HepG2 (cell line): ENCODE results near the gene TPX2. TPM values are rescaled to one million over a fixed set of nuclear protein-coding genes. Genes with fewer than 3 reads are reported as not detected.
A peak's percentile ranks its signal among the peaks of the same experiment; 100 is the strongest.

Experiments used
- CREB1 ChIP-seq, 2 experiments: fragments of 450-650 bp in 1 of 2; IDR thresholded peaks; 2 replicates each; pipeline ENCODE4 v1.6.1; 2016 to 2017; ENCODE audit warnings: control low read depth in 1 of 2, mild to moderate bottlenecking in 1 of 2, missing compliant biosample characterization in 1 of 2, missing genetic modification characterization in 1 of 2
- FOXC1 ChIP-seq: sonication (generic); formaldehyde crosslinking; IDR thresholded peaks from 2 replicates; pipeline ENCODE4 v1.8.0; 2022; ENCODE audit warnings: mild to moderate bottlenecking, missing genetic modification reagents, borderline replicate concordance
- GATAD1 ChIP-seq: IDR thresholded peaks from 2 replicates; pipeline ENCODE4 v1.6.1; 2016; ENCODE audit warnings: missing genetic modification reagents, missing compliant biosample characterization
- HNF1B ChIP-seq: sonication (generic); formaldehyde crosslinking; IDR thresholded peaks from 2 replicates; pipeline ENCODE4 v1.5.1; 2020; ENCODE audit warnings: mild to moderate bottlenecking, moderate library complexity, missing genetic modification reagents
- MAFF ChIP-seq: IDR thresholded peaks from 2 replicates; pipeline ENCODE4 v1.6.1; 2011; ENCODE audit warnings: low read depth, low read length, improper control_type of control experiment
- NFIC ChIP-seq: IDR thresholded peaks from 2 replicates; pipeline ENCODE4 v1.6.1; 2012; ENCODE audit warnings: mild to moderate bottlenecking, low read length, inconsistent platforms
- NR2F6 ChIP-seq, 2 experiments: IDR thresholded peaks; 2 replicates each; pipeline ENCODE4 v1.6.1; 2016; ENCODE audit warnings: antibody characterized with exemption in 1 of 2, mild to moderate bottlenecking in 1 of 2
- SALL1 ChIP-seq: sonication (generic); formaldehyde crosslinking; IDR thresholded peaks from 2 replicates; pipeline ENCODE4 v1.8.0; 2022; ENCODE audit warnings: mild to moderate bottlenecking, missing genetic modification reagents
- TBP ChIP-seq: sonication (generic); formaldehyde crosslinking; IDR thresholded peaks from 2 replicates; pipeline ENCODE4 v1.5.0; 2020; ENCODE audit warnings: missing genetic modification reagents
- TRAFD1 ChIP-seq: sonication (generic); formaldehyde crosslinking; IDR thresholded peaks from 2 replicates; pipeline ENCODE4 v1.5.1; 2020; ENCODE audit warnings: missing genetic modification reagents, mild to moderate bottlenecking, borderline replicate concordance
- WIZ ChIP-seq: sonication (generic); formaldehyde crosslinking; IDR thresholded peaks from 2 replicates; pipeline ENCODE4 v1.5.1; 2020; ENCODE audit warnings: mild to moderate bottlenecking, missing genetic modification reagents
- ZFP62 ChIP-seq: sonication (generic); formaldehyde crosslinking; IDR thresholded peaks from 2 replicates; pipeline ENCODE4 v1.4.0; 2020; ENCODE audit warnings: missing genetic modification reagents
- ZFYVE20 ChIP-seq: sonication (generic); formaldehyde crosslinking; IDR thresholded peaks from 2 replicates; pipeline ENCODE4 v1.8.0; 2023; ENCODE audit warnings: low read depth, mild to moderate bottlenecking, moderate library complexity, missing genetic modification reagents, borderline replicate concordance
- ZNF101 ChIP-seq: sonication (generic); formaldehyde crosslinking; IDR thresholded peaks from 2 replicates; pipeline ENCODE4 v1.4.0; 2020; ENCODE audit warnings: mild to moderate bottlenecking, low read depth, missing genetic modification reagents, borderline replicate concordance
- ZNF20 ChIP-seq: sonication (generic); formaldehyde crosslinking; IDR thresholded peaks from 2 replicates; pipeline ENCODE4 v1.4.0; 2020; ENCODE audit warnings: mild to moderate bottlenecking, moderate library complexity, missing genetic modification reagents
- ZNF225 ChIP-seq: sonication (generic); formaldehyde crosslinking; IDR thresholded peaks from 2 replicates; pipeline ENCODE4 v1.4.0; 2020; ENCODE audit warnings: mild to moderate bottlenecking, missing genetic modification reagents
- ZNF362 ChIP-seq: sonication (generic); formaldehyde crosslinking; IDR thresholded peaks from 2 replicates; pipeline ENCODE4 v1.4.0; 2020; ENCODE audit warnings: missing genetic modification reagents, mild to moderate bottlenecking, borderline replicate concordance
- ZNF563 ChIP-seq: sonication (generic); formaldehyde crosslinking; IDR thresholded peaks from 2 replicates; pipeline ENCODE4 v1.8.0; 2022; ENCODE audit warnings: mild to moderate bottlenecking, moderate library complexity, missing genetic modification reagents
- ZNF776 ChIP-seq: sonication (generic); formaldehyde crosslinking; IDR thresholded peaks from 2 replicates; pipeline ENCODE4 v1.4.0; 2020; ENCODE audit warnings: mild to moderate bottlenecking, missing genetic modification reagents
- polyA plus RNA-seq, 8 experiments: library from polyadenylated mRNA; depleted of rRNA in 3 of 8; stranded (reverse) in 7 of 8; unstranded in 1 of 8; fragments of >200 nt; fragmentation: Illumina TruSeq in 4 of 8; extraction: Trizol in 4 of 8; gene quantifications; 2 replicates each; pipeline versions ENCODE4 v1.2.1 to v1.2.3, GENCODE V29; 2011 to 2016; ENCODE audit warnings: low read depth in 4 of 8, missing spikeins in 1 of 8, mixed read lengths in 1 of 8; ENCODE audit not compliant: insufficient read depth in 1 of 8
- total RNA-seq, 5 experiments: library from RNA; depleted of rRNA; stranded (reverse); fragments of >200 nt; fragmentation: Illumina TruSeq; extraction: Trizol; gene quantifications; 2 replicates each; pipeline ENCODE4 v1.2.3, GENCODE V29; 2016; ENCODE audit warnings: low read depth in 1 of 5
- TF ChIP-seq, protein P1 (sequence below): sonication (generic); formaldehyde crosslinking; IDR thresholded peaks from 2 replicates; pipeline ENCODE4 v1.4.0; 2020; ENCODE audit warnings: missing genetic modification reagents, borderline replicate concordance

Gene TPX2
- total and polyA plus RNA-seq, 2 of the 13 experiments (the other 11 are each of a cell fraction or from before 2014, with no cell fraction given) = 34.3 to 124 TPM

DNA sequence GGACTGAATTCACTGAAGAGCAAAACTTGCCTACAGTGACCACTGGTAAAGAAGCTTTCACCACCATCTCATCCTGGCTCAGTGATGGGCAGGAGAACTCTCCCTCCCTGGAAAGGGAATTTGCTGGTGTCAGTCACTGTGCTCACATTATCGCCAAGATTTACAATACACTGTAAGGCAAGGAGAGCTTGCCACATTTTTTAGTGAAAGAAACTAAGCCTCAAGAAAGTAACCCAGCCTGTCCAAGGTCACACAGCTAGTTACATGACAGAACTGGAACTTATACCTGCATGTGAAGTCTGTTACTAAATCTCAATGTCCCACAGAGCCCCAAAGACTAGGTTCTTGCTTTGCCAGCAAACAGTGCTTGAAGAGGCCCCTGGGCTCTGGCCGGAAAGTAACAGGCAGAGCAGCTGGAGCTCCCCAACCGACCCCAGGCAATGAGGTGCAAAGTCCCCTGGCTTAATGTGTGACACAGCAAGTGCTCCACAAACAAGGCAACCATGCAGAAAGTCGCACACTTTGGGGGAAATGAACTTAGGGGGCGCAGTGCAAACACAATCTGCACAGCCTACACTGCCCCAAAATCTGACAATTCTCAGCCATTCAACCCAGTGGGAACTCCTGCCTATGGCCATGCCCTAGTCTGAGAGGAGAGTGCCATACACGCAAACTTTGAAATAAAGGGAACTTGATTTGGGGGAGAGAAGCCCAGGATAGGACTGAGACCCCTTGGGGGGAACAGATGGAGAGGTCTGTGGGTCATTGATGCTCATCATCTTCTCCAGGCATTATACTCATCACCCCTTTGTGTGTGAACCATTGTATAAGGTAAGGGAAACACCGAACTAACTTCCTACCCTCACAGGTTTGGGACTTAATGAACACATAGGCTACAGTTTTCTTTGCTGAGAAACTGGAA is 18.3 kb upstream of the TPX2 start (continued):
- TF ChIP-seq ZNF362 (CRISPR knock-in tag) (peak; percentile 65; the same call in 1 of the 2 replicates), TBP (no peak; the same call in 1 of the 2 replicates), FOXC1 (0 out of 2 replicates have a peak, but pooled peaks have one; percentile 17), ZNF563 (CRISPR knock-in tag) (0 out of 2 replicates have a peak, but pooled peaks have one; percentile 11), NR2F6 (IDR thresholded peaks at IDR 0.05) (peak; percentile 47), NR2F6 (CRISPR knock-in tag; IDR thresholded peaks at IDR 0.05) (peak; percentile 91), WIZ (CRISPR knock-in tag) (peak; percentile 2), HNF1B (CRISPR knock-in tag) (peak; percentile 82), ZNF776 (CRISPR knock-in tag) (no peak), TRAFD1 (CRISPR knock-in tag) (no peak; the same call in 1 of the 2 replicates), ZFP62 (no peak), SALL1 (CRISPR knock-in tag) (peak; percentile 99), ZNF225 (CRISPR knock-in tag) (no peak; the same call in 1 of the 2 replicates), NFIC (peak; percentile 9; the same call in 1 of the 2 replicates), ZFYVE20 (no peak), ZNF20 (CRISPR knock-in tag) (peak; percentile 81; the same call in 1 of the 2 replicates), CREB1 (IDR thresholded peaks at IDR 0.05) (no peak), CREB1 (CRISPR knock-in tag; IDR thresholded peaks at IDR 0.05) (peak; percentile 59; the same call in 1 of the 2 replicates), ZNF101 (CRISPR knock-in tag) (no peak), GATAD1 (peak; percentile 72), MAFF (peak; percentile 56)
- TF ChIP-seq, protein P1, sequence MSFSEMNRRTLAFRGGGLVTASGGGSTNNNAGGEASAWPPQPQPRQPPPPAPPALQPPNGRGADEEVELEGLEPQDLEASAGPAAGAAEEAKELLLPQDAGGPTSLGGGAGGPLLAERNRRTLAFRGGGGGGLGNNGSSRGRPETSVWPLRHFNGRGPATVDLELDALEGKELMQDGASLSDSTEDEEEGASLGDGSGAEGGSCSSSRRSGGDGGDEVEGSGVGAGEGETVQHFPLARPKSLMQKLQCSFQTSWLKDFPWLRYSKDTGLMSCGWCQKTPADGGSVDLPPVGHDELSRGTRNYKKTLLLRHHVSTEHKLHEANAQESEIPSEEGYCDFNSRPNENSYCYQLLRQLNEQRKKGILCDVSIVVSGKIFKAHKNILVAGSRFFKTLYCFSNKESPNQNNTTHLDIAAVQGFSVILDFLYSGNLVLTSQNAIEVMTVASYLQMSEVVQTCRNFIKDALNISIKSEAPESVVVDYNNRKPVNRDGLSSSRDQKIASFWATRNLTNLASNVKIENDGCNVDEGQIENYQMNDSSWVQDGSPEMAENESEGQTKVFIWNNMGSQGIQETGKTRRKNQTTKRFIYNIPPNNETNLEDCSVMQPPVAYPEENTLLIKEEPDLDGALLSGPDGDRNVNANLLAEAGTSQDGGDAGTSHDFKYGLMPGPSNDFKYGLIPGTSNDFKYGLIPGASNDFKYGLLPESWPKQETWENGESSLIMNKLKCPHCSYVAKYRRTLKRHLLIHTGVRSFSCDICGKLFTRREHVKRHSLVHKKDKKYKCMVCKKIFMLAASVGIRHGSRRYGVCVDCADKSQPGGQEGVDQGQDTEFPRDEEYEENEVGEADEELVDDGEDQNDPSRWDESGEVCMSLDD (CRISPR knock-in tag) = peak; percentile 99
